Osteoblast (primary cell): ENCODE data around the gene TULP4. TPM values are rescaled to one million over a fixed set of nuclear protein-coding genes. Genes with fewer than 3 reads are reported as not detected.
A peak's percentile ranks its signal among the peaks of the same experiment; 100 is the strongest.

Experiments used
- DNase-seq: peaks from one replicate; pipeline ENCODE4 v3.0.0; 2011; ENCODE audit warnings: low spot score, mixed read lengths; ENCODE audit not compliant: insufficient read length; ENCODE audit errors: missing footprints
- H2AFZ ChIP-seq: 2 replicates; pipeline ENCODE4 v1.6.0; 2011; ENCODE audit warnings: mild to moderate bottlenecking, low read length
- H3K27ac ChIP-seq: 2 replicates; pipeline ENCODE4 v1.5.1; 2011; ENCODE audit warnings: mild to moderate bottlenecking, low read depth, low read length, moderate library complexity
- H3K27me3 ChIP-seq: 2 replicates; pipeline ENCODE4 v1.6.0; 2012; ENCODE audit warnings: mild to moderate bottlenecking, control low read depth, inconsistent platforms, low read length, moderate library complexity; ENCODE audit not compliant: insufficient read depth
- H3K36me3 ChIP-seq: 2 replicates; pipeline ENCODE4 v1.5.1; 2011; ENCODE audit warnings: mild to moderate bottlenecking, low read length, control low read depth, moderate library complexity; ENCODE audit not compliant: insufficient read depth
- H3K4me1 ChIP-seq: 2 replicates; pipeline ENCODE4 v1.5.1; 2011; ENCODE audit warnings: mild to moderate bottlenecking, low read length, control low read depth, moderate library complexity; ENCODE audit not compliant: insufficient read depth
- H3K4me2 ChIP-seq: 2 replicates; pipeline ENCODE4 v1.6.0; 2011; ENCODE audit warnings: mild to moderate bottlenecking, low read length; ENCODE audit not compliant: insufficient read depth
- H3K4me3 ChIP-seq: fragments of 200-600 bp; sonication (generic); 3 replicates; pipeline ENCODE4 v1.5.1; 2012; ENCODE audit warnings: mild to moderate bottlenecking, low read length, inconsistent platforms; ENCODE audit not compliant: insufficient read depth
- H3K79me2 ChIP-seq: 2 replicates; pipeline ENCODE4 v1.6.0; 2012; ENCODE audit warnings: mild to moderate bottlenecking, low read length, control low read depth, inconsistent platforms; ENCODE audit not compliant: insufficient read depth
- H3K9me3 ChIP-seq: 2 replicates; pipeline ENCODE4 v1.5.1; 2011; ENCODE audit warnings: low read depth, low read length, control low read depth
- H4K20me1 ChIP-seq: 2 replicates; pipeline ENCODE4 v1.6.0; 2012; ENCODE audit warnings: mild to moderate bottlenecking, low read length, control low read depth; ENCODE audit not compliant: insufficient read depth
- total RNA-seq: library from RNA; depleted of rRNA; stranded (reverse); fragments of >200 nt; gene quantifications from 2 replicates; pipeline ENCODE4 v1.2.3, GENCODE V29; 2012
- TF ChIP-seq, protein P1 (sequence below): IDR thresholded peaks from 2 replicates; pipeline ENCODE4 v1.5.1; 2011; ENCODE audit warnings: mild to moderate bottlenecking, low read depth, low read length, moderate library complexity; ENCODE audit errors: extremely low read depth

The TULP4 gene
- total RNA-seq, 1 donor: 172 TPM

DNA sequence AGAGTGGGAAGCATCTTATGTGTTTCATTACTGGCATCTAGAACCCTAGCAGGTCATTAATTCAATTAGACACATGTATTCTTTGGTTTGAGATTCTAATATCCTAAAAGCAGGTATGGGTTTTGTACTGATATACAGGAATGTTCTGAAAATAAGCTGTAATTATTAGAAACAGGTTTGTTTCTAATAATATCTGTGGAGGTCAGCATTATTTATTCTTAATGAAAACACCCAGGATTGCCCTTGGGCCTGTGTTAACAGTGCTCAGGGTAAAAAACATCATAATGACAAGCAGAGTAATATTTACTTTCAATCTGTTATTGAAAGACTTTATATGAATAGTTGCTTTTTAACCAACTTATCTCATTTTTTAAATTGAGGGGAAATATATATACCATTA lies 8.0 kb upstream of the TULP4 start:
- Histone ChIP-seq H4K20me1 (peaks cover 4% of the 10 kb centered on the region), H3K4me3 (no peak overlapping the region), H2AFZ (no peak overlapping the region), H3K9me3 (no peaks in the 10 kb centered on the region), H3K4me2 (no peak overlapping the region), H3K79me2 (peaks cover 2% of the 10 kb centered on the region), H3K4me1 (no peaks in the 10 kb centered on the region), H3K36me3 (no peaks in the 10 kb centered on the region), H3K27ac (no peak overlapping the region), H3K27me3 (no peaks in the 10 kb centered on the region)
- TF ChIP-seq, protein P1, sequence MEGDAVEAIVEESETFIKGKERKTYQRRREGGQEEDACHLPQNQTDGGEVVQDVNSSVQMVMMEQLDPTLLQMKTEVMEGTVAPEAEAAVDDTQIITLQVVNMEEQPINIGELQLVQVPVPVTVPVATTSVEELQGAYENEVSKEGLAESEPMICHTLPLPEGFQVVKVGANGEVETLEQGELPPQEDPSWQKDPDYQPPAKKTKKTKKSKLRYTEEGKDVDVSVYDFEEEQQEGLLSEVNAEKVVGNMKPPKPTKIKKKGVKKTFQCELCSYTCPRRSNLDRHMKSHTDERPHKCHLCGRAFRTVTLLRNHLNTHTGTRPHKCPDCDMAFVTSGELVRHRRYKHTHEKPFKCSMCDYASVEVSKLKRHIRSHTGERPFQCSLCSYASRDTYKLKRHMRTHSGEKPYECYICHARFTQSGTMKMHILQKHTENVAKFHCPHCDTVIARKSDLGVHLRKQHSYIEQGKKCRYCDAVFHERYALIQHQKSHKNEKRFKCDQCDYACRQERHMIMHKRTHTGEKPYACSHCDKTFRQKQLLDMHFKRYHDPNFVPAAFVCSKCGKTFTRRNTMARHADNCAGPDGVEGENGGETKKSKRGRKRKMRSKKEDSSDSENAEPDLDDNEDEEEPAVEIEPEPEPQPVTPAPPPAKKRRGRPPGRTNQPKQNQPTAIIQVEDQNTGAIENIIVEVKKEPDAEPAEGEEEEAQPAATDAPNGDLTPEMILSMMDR: no peak
- no peak for DNase-seq

DNA sequence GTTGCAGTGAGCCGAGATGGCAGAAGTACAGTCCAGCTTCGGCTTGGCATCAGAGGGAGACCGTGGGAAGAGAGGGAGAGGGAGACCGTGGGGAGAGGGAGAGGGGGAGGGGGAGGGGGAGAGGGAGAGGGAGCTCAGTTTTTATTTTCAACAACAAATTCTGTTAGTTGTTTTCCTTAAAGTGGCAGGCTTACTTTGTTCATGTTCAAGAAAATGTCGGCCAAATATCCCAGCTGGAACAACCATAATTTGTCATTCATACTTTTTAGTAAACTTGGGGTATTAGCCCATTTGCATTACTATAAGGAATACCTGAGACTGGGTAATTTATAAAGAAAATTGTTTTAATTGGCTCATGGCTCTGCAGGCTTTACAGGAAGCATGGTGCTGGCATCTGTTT lies 2.5 kb upstream of the TULP4 start:
- Histone ChIP-seq H2AFZ (no peak overlapping the region), H3K27ac (no peak overlapping the region), H4K20me1 (peaks cover 3% of the 10 kb centered on the region), H3K36me3 (peaks cover 3% of the 10 kb centered on the region), H3K4me1 (no peaks in the 10 kb centered on the region), H3K9me3 (no peaks in the 10 kb centered on the region), H3K79me2 (peaks cover 2% of the 10 kb centered on the region), H3K27me3 (no peaks in the 10 kb centered on the region), H3K4me3 (no peak overlapping the region), H3K4me2 (no peak overlapping the region)
- TF ChIP-seq, protein P1: no peak
- no peak for DNase-seq

DNA sequence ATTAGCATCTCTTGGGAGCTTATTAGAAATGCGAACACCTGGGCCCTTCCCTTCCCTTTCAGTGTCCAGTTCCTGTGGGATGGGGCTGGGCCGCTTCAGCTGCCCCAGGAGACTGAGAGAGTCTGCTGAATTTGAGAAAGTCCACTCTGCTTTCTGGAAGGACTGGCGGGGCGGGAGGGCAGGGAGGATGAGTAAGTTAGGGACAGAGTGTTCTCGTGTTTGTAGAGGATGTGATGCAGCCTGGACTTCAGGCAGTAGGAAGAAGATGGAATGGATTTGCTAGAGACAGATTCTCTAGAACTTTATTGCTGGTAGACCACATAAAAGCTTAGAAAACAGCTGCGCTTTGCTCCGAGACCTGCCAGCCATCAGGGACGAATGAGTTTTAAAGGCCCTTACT lies 1.1 kb upstream of the TULP4 start:
- Histone ChIP-seq H4K20me1 (peaks cover 5% of the 10 kb centered on the region), H3K36me3 (peaks cover 3% of the 10 kb centered on the region), H3K4me3 (no peak overlapping the region), H3K9me3 (no peaks in the 10 kb centered on the region), H3K79me2 (peaks cover 6% of the 10 kb centered on the region), H2AFZ (no peak overlapping the region), H3K27ac (no peak overlapping the region), H3K27me3 (no peaks in the 10 kb centered on the region), H3K4me2 (no peak overlapping the region), H3K4me1 (no peaks in the 10 kb centered on the region)
- DNase-seq: peak; percentile 56
- TF ChIP-seq, protein P1: no peak

DNA sequence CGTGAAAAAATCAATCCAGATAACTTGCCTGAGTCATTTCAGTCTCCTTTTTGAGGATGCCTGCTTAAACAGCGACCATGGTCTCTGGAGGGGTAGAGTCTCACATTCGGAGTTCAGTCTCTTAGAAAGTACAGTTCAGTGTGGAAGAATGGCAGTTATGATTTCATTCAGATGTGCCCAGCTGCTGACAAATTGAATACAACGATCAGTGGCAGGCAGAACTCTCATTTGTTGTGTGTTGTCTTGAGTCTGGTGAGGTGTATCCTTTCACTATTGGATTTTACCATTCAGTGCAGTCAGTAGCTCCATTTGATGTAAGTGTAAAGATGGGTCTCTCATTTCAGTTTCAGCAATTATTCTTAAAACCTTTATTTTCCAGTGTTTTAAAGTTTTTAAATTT lies 639 bp upstream of the TULP4 start:
- no peaks in the 10 kb centered on the region for H3K9me3 ChIP-seq
- H3K27me3 ChIP-seq: no peaks in the 10 kb centered on the region
- no peak overlapping the region for H3K4me3 ChIP-seq
- H3K27ac ChIP-seq: no peak overlapping the region
- TF ChIP-seq, protein P1: no peak
- H3K4me2 ChIP-seq: no peak overlapping the region
- peaks cover 9% of the 10 kb centered on the region for H3K79me2 ChIP-seq
- H3K36me3 ChIP-seq: peaks cover 3% of the 10 kb centered on the region
- H2AFZ ChIP-seq: no peak overlapping the region
- DNase-seq: no peak
- H3K4me1 ChIP-seq: no peaks in the 10 kb centered on the region
- H4K20me1 ChIP-seq: peaks cover 7% of the 10 kb centered on the region
